HG03139 (cell line): ENCODE measurements around the gene STX17.
"Not testable (repeated sequence)": the region's sequence is repeated elsewhere in the genome, so short reads cannot be mapped to it uniquely, and the experiment has no call there.

Source experiments
- ATAC-seq: cut with Tn5 transposase; IDR thresholded peaks from one replicate; pipeline ENCODE4 v1.9.1; 2021; ENCODE audit not compliant: unreplicated experiment

STX17 gene

DNA sequence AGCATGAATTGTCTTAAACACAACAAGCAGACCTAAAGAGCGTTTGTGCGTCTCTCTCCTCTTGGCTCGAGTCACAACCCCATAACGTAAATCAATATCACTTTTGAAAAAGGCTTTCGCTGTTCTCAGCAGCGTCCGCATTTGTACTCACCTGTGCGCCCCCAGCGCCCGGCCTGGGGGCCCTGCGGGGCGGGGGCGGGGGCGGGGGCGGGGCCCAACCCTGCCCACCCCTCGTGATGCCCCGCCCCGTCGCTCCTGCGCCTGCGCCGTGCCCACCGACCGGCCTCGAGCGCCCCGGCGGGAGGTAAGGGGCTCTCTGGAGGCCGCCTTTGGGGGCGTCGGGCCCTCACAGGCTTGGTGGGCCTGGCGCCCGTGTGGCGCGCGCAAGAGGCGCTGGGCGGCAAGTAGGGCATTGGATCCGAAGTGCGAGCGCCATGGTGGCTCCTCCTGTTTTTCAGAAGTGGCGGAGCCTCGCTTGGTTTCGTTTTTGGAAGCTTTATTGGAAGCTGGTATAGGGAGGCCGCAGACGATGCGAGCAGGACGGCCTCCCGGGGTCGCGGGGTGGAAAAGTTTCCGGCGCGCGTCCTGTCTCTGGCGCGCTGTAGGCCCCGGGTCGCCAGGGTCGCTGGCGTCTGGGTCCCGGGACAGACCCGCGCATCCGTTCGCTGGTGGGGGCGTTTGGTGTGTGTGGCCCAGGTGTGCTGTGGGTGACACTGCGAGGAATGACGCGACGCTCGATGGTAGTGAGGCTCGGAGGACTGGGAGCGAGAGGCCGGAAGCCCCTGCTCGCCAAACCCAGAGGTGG, at the start of gene STX17:
TSS of gene STX17 (plus strand) at position 252 of the 805 bp plus-strand sequence. CDS start 8,586 bp downstream, outside the sequence.
- ATAC-seq: peak; percentile 87

- not testable (repeated sequence) for ATAC-seq
Observed at GRCh38 chr9:99857576-99857975, 48.9 kb upstream of the STX17 start.

- no peak for ATAC-seq
Observed at GRCh38 chr9:99858087-99858486, 48.4 kb upstream of the STX17 start.

DNA sequence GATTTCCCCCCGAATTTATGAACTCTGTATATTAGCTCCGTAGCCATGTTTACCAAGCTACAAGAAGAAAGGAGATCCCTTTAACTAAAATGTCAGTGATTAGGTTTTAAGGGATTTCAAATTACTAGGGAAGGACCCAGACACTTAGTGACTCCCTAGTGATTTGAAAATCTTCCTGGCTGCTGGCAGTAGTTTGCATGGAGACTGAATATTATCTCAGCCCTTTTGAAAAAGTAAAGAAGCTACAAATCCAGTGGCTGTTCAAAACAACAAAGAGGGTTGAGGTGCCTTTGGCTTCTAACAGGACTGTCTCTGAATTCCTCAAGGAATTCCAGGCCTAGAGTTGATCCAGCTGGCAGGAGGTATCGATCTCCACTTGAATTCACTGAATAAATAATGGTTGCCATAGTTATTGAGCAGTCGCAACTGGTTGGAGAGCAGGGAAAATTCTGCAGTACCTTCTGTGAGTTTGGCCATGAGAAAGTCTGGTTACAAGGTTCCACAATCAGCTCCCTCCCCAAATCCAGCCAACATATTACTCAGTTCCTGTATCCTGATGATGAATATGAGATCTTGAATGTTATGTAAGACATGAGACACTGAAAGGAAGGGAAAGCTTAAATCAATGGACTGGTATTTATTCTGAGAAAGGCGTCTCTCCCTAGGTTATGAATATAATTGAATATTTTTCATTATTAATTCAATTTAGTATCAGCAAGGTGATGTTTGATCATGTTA, 47.0 kb upstream of the STX17 start:
- no peak for ATAC-seq

GRCh38 chr9:99860266-99860665, 46.2 kb upstream of the STX17 start:
- no peak for ATAC-seq

GRCh38 chr9:99863955-99864354, 42.5 kb upstream of the STX17 start:
- ATAC-seq: no peak

- no peak for ATAC-seq
Observed at GRCh38 chr9:99866398-99866797, 40.1 kb upstream of the STX17 start.

- ATAC-seq: no peak
Observed at GRCh38 chr9:99867536-99867935, 38.9 kb upstream of the STX17 start.

DNA sequence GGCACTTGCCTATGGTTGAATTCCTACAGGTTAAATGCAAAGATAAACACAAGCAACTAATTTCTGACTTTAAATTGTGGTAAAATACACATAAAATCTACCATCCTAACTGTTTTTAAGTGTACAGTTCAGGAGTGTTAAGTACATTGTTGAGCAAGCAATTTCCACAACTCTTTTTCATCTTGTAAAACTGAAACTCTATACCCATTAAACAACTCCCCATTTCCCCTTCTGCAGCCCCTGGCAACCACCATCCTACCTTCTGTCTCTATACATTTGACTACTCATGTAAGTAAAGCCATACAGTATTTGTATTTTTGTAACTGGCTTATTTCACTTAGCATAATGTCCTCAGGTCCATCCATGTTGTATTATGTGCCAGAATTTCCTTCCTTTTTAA, 38.5 kb upstream of the STX17 start:
- ATAC-seq: peak; percentile 52

DNA sequence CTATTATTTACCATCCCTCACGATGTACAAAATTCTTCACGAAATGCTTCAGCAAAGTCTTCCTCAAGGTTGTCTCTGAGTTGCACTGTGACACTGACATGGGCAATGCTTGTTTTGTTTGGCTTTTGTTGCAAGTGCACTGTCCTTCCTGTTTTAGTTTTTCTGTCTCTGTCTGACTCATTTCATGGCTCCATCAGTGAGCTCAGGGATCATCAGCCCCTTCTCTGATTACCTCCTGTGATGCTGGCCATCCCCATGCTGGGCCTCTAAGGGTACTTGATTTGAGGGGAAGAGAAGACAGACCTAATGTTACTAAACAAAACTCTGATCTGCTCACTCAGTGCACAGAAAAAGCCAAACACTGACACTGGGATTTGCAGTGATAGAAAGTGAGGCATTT, 37.6 kb upstream of the STX17 start:
- peak; percentile 66 for ATAC-seq

- ATAC-seq: no peak
Observed at GRCh38 chr9:99870126-99870525, 36.3 kb upstream of the STX17 start.

GRCh38 chr9:99873531-99873930, 32.9 kb upstream of the STX17 start:
- no peak for ATAC-seq

- ATAC-seq: no peak
Observed at GRCh38 chr9:99873943-99874584, 32.4 kb upstream of the STX17 start.

DNA sequence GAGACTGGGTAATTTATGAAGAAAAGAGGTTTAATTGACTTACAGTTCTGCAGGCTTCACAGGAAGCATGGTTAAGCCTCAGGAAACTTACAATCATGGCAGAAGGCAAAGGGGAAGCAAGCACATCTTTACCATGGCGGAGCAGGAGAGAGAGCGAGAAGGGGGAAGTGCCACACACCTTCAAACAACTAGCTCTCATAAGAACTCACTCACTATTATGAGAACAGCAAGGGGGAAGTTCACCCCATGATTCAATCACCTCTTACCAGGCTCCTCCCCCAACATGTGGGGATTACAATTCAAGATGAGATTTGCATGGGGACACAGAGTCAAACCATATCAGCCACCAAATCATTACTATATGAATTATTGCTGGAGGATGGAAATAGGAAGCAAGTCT, 30.3 kb upstream of the STX17 start:
- ATAC-seq: no peak

DNA sequence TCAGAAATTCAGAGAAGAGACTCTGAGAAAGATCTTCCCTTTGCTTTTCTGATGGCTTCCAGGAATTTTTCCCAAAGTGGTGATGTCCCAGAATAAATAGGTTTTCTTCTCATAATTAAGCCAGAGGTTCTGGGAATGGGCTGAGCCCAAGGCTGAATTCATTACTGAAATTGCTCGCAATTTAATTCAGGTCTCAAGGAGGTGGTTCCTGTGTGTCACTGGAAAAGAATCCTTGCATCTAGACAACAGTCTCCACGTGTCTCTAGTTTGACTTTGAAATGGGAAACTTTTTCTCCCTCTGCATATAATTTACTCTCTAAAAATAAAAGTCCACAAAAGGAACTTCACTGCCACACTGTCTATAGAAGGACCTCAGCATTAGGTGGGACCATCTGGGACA, 27.8 kb upstream of the STX17 start:
- ATAC-seq: no peak

GRCh38 chr9:99881769-99882168, 24.7 kb upstream of the STX17 start:
- ATAC-seq: no peak

DNA sequence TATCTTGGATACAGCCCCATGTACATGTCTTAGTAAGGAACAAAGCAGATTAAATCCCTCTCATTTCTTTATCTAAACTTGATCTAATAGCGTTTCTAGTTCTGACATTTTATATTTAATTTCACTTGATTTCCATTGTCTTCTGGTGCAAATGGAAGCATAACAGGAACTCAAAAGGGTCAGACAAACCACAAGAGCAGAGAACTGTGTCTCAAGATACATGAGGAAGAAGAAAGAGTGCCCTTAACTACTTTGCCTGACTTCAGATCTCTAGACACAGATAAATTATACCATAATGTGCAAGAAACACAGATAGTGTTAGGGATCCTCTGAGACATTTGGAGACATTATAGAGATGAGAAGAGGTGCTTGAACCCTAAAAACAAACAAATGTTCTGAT, 20.7 kb upstream of the STX17 start:
- ATAC-seq: no peak

GRCh38 chr9:99889120-99889519, 17.3 kb upstream of the STX17 start:
- no peak for ATAC-seq

GRCh38 chr9:99894826-99895225, 11.6 kb upstream of the STX17 start:
- no peak for ATAC-seq

DNA sequence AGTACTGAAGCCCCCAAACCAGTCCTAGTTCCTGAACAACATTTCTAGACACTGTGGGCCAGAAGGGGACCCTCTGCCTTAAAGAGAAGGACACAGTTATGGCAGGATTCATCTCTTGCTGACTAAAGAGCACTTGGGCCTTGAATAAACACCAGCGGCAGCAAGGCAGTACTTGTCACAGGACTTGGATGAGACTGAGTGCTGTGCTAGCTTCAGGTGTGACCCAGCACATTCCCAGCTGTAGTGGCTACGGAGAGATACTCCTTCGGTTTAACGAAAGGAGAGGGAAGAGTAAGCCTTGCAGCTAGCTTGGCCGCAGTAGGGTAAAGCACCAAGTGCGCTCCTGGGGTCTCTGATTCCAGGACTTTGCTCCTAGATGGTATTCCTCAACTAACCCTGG, 10.9 kb upstream of the STX17 start:
- no peak for ATAC-seq

- no peak for ATAC-seq
Observed at GRCh38 chr9:99896119-99896518, 10.3 kb upstream of the STX17 start.

- no peak for ATAC-seq
Observed at GRCh38 chr9:99903393-99903792, 3.1 kb upstream of the STX17 start.
